Stomach (tissue), 4 donors: ENCODE results near the gene AKNA.

Experiments
- EP300 ChIP-seq: sonication (generic); formaldehyde crosslinking; IDR thresholded peaks from one replicate; pipeline ENCODE4 v1.6.1; 2017; ENCODE audit warnings: antibody characterized with exemption
- POLR2A ChIP-seq, 4 donors: fragments of 450-650 bp; IDR thresholded peaks; one replicate each; pipeline ENCODE4 v1.6.1; 2016; ENCODE audit warnings: antibody characterized with exemption in 4 of 4, control low read depth in 2 of 4, mild to moderate bottlenecking in 1 of 4, moderate library complexity in 1 of 4
- TF ChIP-seq, protein P1 (sequence below), 7 experiments: fragments of 450-650 bp in 4 of 7; fragments of 200-600 bp in 3 of 7; sonication (generic) in 3 of 7; IDR thresholded peaks; one replicate each; pipeline ENCODE4 v1.5.1; 2016 to 2019; ENCODE audit warnings: antibody characterized with exemption in 7 of 7, control low read depth in 2 of 7, mild to moderate bottlenecking in 1 of 7

GRCh38 chr9:114287001-114287762 lies 100.6 kb downstream of the AKNA start:
- TF ChIP-seq, protein P1, sequence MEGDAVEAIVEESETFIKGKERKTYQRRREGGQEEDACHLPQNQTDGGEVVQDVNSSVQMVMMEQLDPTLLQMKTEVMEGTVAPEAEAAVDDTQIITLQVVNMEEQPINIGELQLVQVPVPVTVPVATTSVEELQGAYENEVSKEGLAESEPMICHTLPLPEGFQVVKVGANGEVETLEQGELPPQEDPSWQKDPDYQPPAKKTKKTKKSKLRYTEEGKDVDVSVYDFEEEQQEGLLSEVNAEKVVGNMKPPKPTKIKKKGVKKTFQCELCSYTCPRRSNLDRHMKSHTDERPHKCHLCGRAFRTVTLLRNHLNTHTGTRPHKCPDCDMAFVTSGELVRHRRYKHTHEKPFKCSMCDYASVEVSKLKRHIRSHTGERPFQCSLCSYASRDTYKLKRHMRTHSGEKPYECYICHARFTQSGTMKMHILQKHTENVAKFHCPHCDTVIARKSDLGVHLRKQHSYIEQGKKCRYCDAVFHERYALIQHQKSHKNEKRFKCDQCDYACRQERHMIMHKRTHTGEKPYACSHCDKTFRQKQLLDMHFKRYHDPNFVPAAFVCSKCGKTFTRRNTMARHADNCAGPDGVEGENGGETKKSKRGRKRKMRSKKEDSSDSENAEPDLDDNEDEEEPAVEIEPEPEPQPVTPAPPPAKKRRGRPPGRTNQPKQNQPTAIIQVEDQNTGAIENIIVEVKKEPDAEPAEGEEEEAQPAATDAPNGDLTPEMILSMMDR (IDR thresholded peaks at IDR 0.05), result no peak
- no peak for TF ChIP-seq POLR2A (IDR thresholded peaks at IDR 0.05)
- TF ChIP-seq EP300, result no peak
